Heart left ventricle (tissue), 16 donors: ENCODE measurements around the gene DUSP5. TPM values are rescaled to one million over a fixed set of nuclear protein-coding genes. Genes with fewer than 3 reads are reported as not detected.
A peak's percentile ranks its signal among the peaks of the same experiment; 100 is the strongest.

Source experiments
- ATAC-seq, 4 donors: fragments of 200-7000 bp; cut with Tn5 transposase; one replicate each; pipeline ENCODE4 v1.9.1; 2020 to 2022; ENCODE audit warnings: moderate library complexity in 4 of 4, mild to moderate bottlenecking in 3 of 4, moderate number of reproducible peaks in 1 of 4
- DNase-seq, 5 donors: peaks; one replicate each; pipeline ENCODE4 v3.0.0-alpha.2; 2020
- H3K27ac ChIP-seq, 12 donors: fragments of 200-600 bp; sonication (generic) in 4 of 12; one replicate each; pipeline versions ENCODE4 v1.5.0 to v1.8.0; 2016 to 2022; ENCODE audit warnings: mild to moderate bottlenecking in 2 of 12
- H3K27me3 ChIP-seq, 9 donors: fragments of 200-600 bp; sonication (generic) in 2 of 9; one replicate each; pipeline versions ENCODE4 v1.5.1 to v1.8.0; 2016 to 2022; ENCODE audit warnings: mild to moderate bottlenecking in 3 of 9
- H3K36me3 ChIP-seq, 9 donors: fragments of 200-600 bp; sonication (generic) in 2 of 9; one replicate each; pipeline versions ENCODE4 v1.5.0 to v1.8.0; 2018 to 2022; ENCODE audit warnings: mild to moderate bottlenecking in 2 of 9
- H3K4me1 ChIP-seq, 12 donors: fragments of 200-600 bp; sonication (generic) in 4 of 12; one replicate each; pipeline versions ENCODE4 v1.5.0 to v1.8.0; 2016 to 2022; ENCODE audit warnings: mild to moderate bottlenecking in 3 of 12
- H3K4me3 ChIP-seq, 12 donors: fragments of 200-600 bp; sonication (generic) in 4 of 12; one replicate each; pipeline versions ENCODE4 v1.5.0 to v1.8.0; 2017 to 2022; ENCODE audit warnings: mild to moderate bottlenecking in 9 of 12, moderate library complexity in 4 of 12
- H3K9me3 ChIP-seq, 12 donors: fragments of 200-600 bp; sonication (generic) in 4 of 12; one replicate each; pipeline versions ENCODE4 v1.5.0 to v1.8.0; 2016 to 2022; ENCODE audit warnings: mild to moderate bottlenecking in 1 of 12
- CTCF ChIP-seq, 12 donors: fragments of 200-600 bp; sonication (generic) in 4 of 12; IDR thresholded peaks; one replicate each; pipeline versions ENCODE4 v1.5.0 to v1.8.0; 2018 to 2022; ENCODE audit warnings: antibody characterized with exemption in 12 of 12, mild to moderate bottlenecking in 5 of 12
- POLR2A ChIP-seq, 2 donors: fragments of 450-650 bp; IDR thresholded peaks; one replicate each; pipeline ENCODE4 v1.6.1; 2017; ENCODE audit warnings: antibody characterized with exemption in 2 of 2, mild to moderate bottlenecking in 2 of 2, moderate library complexity in 2 of 2
- WGBS, 4 donors: extraction: QIAGEN DNeasy Blood & Tissue Kit in 2 of 4; methylation state at CpG; one replicate each; pipeline versions ENCODE4 v1.1.5 to v1.1.7; 2013 to 2018; 5-methylcytosine and 5-hydroxymethylcytosine counted together
- intact Hi-C, 10 donors: fragments of 100-400 bp; cut with DNase I; formaldehyde crosslinking; loops; one replicate each; pipeline versions ENCODE4 v1.11.1 to v1.14.2; 2022
- polyA plus RNA-seq, 2 donors: library from polyadenylated mRNA; stranded (reverse); fragments of 200-250 nt; gene quantifications; one replicate each; pipeline ENCODE4 v1.2.3, GENCODE V29; 2013
- total RNA-seq, 9 donors: library from RNA; depleted of rRNA in 2 of 9; stranded (reverse); fragments of >200 nt in 2 of 9; fragmentation: NEBNext Ultra II Directional in 3 of 9; extraction: Animal tissue kit (Norgen Biotek cat#: 25700) in 3 of 9; gene quantifications; one replicate each; pipeline versions ENCODE4 v1.1.0 to v1.2.4, GENCODE V29; 2016 to 2023
- donor health status: ischemic (EF 13 %, LVEDD 7.1; RV severe dilation, severe dysfunction).
- donor health status: healthy with polysubstance abuse.
- donor health status: DM: no; HTN: yes; CAD: no.
- donor health status: DM: no; HTN: no; CAD: no.
- donor health status: ischemic (EF 25% LVEDD 6.9; RV normal size, moderate dysfunction).
- donor health status: ischemic (EF 25% LVEDD 5.7; RV mildly dilated, moderate dysfunction).
- donor health status: healthy.
- donor health status: DM: yes; HTN: yes; CAD: no.
- donor health status: ischemic (EF 35%, LVEDD 5.7; RV mildly dilated, moderate dysfunction).
- donor health status: nonischemic (EF 11% LVEDD 7.7; RV severe dilation, severe dysfunction).
- donor health status: DM: yes; HTN: yes; CAD: no.
- donor health status: PGD.
- donor health status: ischemic (EF 29% LVEDD 5.4; RV normal size, mild dysfunction).
- donor health status: nonischemic (EF 23%, LVEDD 6.1; RV moderate dilation, normal function).

The DUSP5 gene
- total and polyA plus RNA-seq, 11 donors: 3.5 to 42.7 (median 16.1) TPM

GRCh38 chr10:110481919-110482318, 15.8 kb upstream of the DUSP5 start:
- no peak for TF ChIP-seq CTCF (IDR thresholded peaks at IDR 0.05)
- no peak for TF ChIP-seq POLR2A (IDR thresholded peaks at IDR 0.05)

GRCh38 chr10:110483633-110484032, 14.1 kb upstream of the DUSP5 start:
- TF ChIP-seq CTCF (IDR thresholded peaks at IDR 0.05): no peak
- no peak for TF ChIP-seq POLR2A (IDR thresholded peaks at IDR 0.05)
- ATAC-seq (no peak), DNase-seq (no peak)
- peaks cover 0 to 11% (median 0%) of the 10 kb centered on the region in 12 donors for H3K4me1 ChIP-seq
- no peak overlapping the region for H3K27ac ChIP-seq
- H3K27me3 ChIP-seq: no peaks in the 10 kb centered on the region
- WGBS, 4 donors: 81 to 87% (median 84%) methylated on average over 2 of the region's 2 CpGs
- H3K4me3 ChIP-seq: no peak overlapping the region
- intact Hi-C loops: no loop called here
- no peaks in the 10 kb centered on the region for H3K9me3 ChIP-seq
- no peaks in the 10 kb centered on the region for H3K36me3 ChIP-seq

More at GRCh38 chr10:110481919-110482318, 15.8 kb upstream of the DUSP5 start:
- intact Hi-C loops: no loop called here
- H3K27ac ChIP-seq: no peak overlapping the region
- peaks cover 0 to 4% (median 0%) of the 10 kb centered on the region in 12 donors for H3K4me1 ChIP-seq
- H3K9me3 ChIP-seq: no peaks in the 10 kb centered on the region
- no peaks in the 10 kb centered on the region for H3K36me3 ChIP-seq
- no peak for ATAC-seq
- no peak overlapping the region for H3K4me3 ChIP-seq
- WGBS, 4 donors: 64 to 86% (median 79%) methylated on average over 1 of the region's 1 CpG
- no peaks in the 10 kb centered on the region for H3K27me3 ChIP-seq
- no peak for DNase-seq

- no peaks in the 10 kb centered on the region for H3K9me3 ChIP-seq
- H3K4me3 ChIP-seq: no peak overlapping the region
- peaks cover 0 to 13% (median 2%) of the 10 kb centered on the region in 12 donors for H3K4me1 ChIP-seq
- DNase-seq (no peak), ATAC-seq (no peak)
- intact Hi-C loops: no loop called here
- TF ChIP-seq CTCF (IDR thresholded peaks at IDR 0.05) (no peak), POLR2A (IDR thresholded peaks at IDR 0.05) (no peak)
- 65 to 78% (median 70%) methylated on average over 3 of the region's 3 CpGs for WGBS, 4 donors
- H3K27me3 ChIP-seq: no peaks in the 10 kb centered on the region
- no peak overlapping the region for H3K27ac ChIP-seq
- H3K36me3 ChIP-seq: no peaks in the 10 kb centered on the region
These were observed 12.2 kb upstream of the DUSP5 start for GRCh38 chr10:110485541-110485940.

GRCh38 chr10:110486680-110487410, 10.9 kb upstream of the DUSP5 start:
- ATAC-seq (no peak), DNase-seq (no peak)
- intact Hi-C loops: no loop called here
- WGBS, 4 donors: 59 to 76% (median 64%) methylated on average over 11 of the region's 11 CpGs
- H3K4me3 ChIP-seq: no peak overlapping the region
- H3K4me1 ChIP-seq: peaks cover 0 to 24% (median 4%) of the 10 kb centered on the region in 12 donors
- peak overlapping the region in 2 of 12 donors; percentile 10 to 25 for H3K27ac ChIP-seq
- H3K9me3 ChIP-seq: no peaks in the 10 kb centered on the region
- H3K27me3 ChIP-seq: no peaks in the 10 kb centered on the region
- no peaks in the 10 kb centered on the region for H3K36me3 ChIP-seq
- no peak for TF ChIP-seq POLR2A (IDR thresholded peaks at IDR 0.05)
- no peak for TF ChIP-seq CTCF (IDR thresholded peaks at IDR 0.05)
